ENCODE results near the gene MAJIN. TPM values are rescaled to one million over a fixed set of nuclear protein-coding genes. Genes with fewer than 3 reads are reported as not detected.

Gene MAJIN
- total RNA-seq, 1 experiment from 2014 or later, result not detected

GRCh38 chr11:64919627-64920026, 52.3 kb downstream of the MAJIN start:
- Histone ChIP-seq H3K4me3 (ENCODE audit: low read depth, low read length, poor library complexity, severe bottlenecking) (no peak overlapping the region), H3K27ac (ENCODE audit: low read depth, low read length, poor library complexity, severe bottlenecking) (no peak overlapping the region), H3K9me3 (ENCODE audit: low read depth, low read length, poor library complexity, severe bottlenecking) (no peaks in the 10 kb centered on the region), H3K27me3 (replicated peaks; ENCODE audit: insufficient read depth, low read depth, low read length, poor library complexity) (no peaks in the 10 kb centered on the region), H3K4me1 (ENCODE audit: insufficient read depth, low read length, poor library complexity, severe bottlenecking) (peaks cover 9% of the 10 kb centered on the region), H3K36me3 (ENCODE audit: insufficient read depth, low read length, poor library complexity, severe bottlenecking) (no peaks in the 10 kb centered on the region)
- POLR2A ChIA-PET (ENCODE audit: low non-redundant PET), result no interaction called here
- no TSS peak for BruUV-seq (replicated peaks)
- CTCF ChIA-PET, result interaction anchor here (0.7 kb wide), 1 partner anchor 32 kb away, joined by 5 read pairs; no protein-coding TSS in a partner anchor
- intact Hi-C loops (cut with micrococcal nuclease; ENCODE audit: unreplicated experiment), result no loop called here
- TF ChIP-seq EZH2 (IDR thresholded peaks at IDR 0.05; ENCODE audit: borderline replicate concordance, low read depth, low read length, poor library complexity, severe bottlenecking) (no peak), CTCF (conservative IDR thresholded peaks at IDR 0.05; ENCODE audit: low read depth, low read length) (no peak)
- DNase-seq (ENCODE audit: low spot score), result no peak

GRCh38 chr11:64918017-64918416, 53.9 kb downstream of the MAJIN start:
- H3K27ac ChIP-seq (ENCODE audit: low read depth, low read length, poor library complexity, severe bottlenecking), result peak overlapping the region; percentile 72
- H3K4me3 ChIP-seq (ENCODE audit: low read depth, low read length, poor library complexity, severe bottlenecking), result peak overlapping the region; percentile 76
- H3K36me3 ChIP-seq (ENCODE audit: insufficient read depth, low read length, poor library complexity, severe bottlenecking), result no peaks in the 10 kb centered on the region
- peaks cover 6% of the 10 kb centered on the region for H3K4me1 ChIP-seq (ENCODE audit: insufficient read depth, low read length, poor library complexity, severe bottlenecking)
- no TSS peak for BruUV-seq (replicated peaks)
- no peaks in the 10 kb centered on the region for H3K9me3 ChIP-seq (ENCODE audit: low read depth, low read length, poor library complexity, severe bottlenecking)
- intact Hi-C loops (cut with micrococcal nuclease; ENCODE audit: unreplicated experiment), result no loop called here
- DNase-seq (ENCODE audit: low spot score), result peak; percentile 57
- H3K27me3 ChIP-seq (replicated peaks; ENCODE audit: insufficient read depth, low read depth, low read length, poor library complexity), result no peaks in the 10 kb centered on the region
- TF ChIP-seq CTCF (conservative IDR thresholded peaks at IDR 0.05; ENCODE audit: low read depth, low read length), result peak; percentile 28; the same call in 1 of the 2 replicates
- TF ChIP-seq EZH2 (IDR thresholded peaks at IDR 0.05; ENCODE audit: borderline replicate concordance, low read depth, low read length, poor library complexity, severe bottlenecking), result no peak
- POLR2A ChIA-PET (ENCODE audit: low non-redundant PET), result no interaction called here
- CTCF ChIA-PET, result no interaction called here

GRCh38 chr11:64917663-64917995, 54.3 kb downstream of the MAJIN start:
- TSS peak; percentile 92 for BruUV-seq (replicated peaks)
- H3K4me3 ChIP-seq (ENCODE audit: low read depth, low read length, poor library complexity, severe bottlenecking), result peak overlapping the region; percentile 76
- peak overlapping the region; percentile 72 for H3K27ac ChIP-seq (ENCODE audit: low read depth, low read length, poor library complexity, severe bottlenecking)
- intact Hi-C loops (cut with micrococcal nuclease; ENCODE audit: unreplicated experiment), result no loop called here
- H3K9me3 ChIP-seq (ENCODE audit: low read depth, low read length, poor library complexity, severe bottlenecking), result no peaks in the 10 kb centered on the region
- no peaks in the 10 kb centered on the region for H3K36me3 ChIP-seq (ENCODE audit: insufficient read depth, low read length, poor library complexity, severe bottlenecking)
- H3K4me1 ChIP-seq (ENCODE audit: insufficient read depth, low read length, poor library complexity, severe bottlenecking), result peaks cover 6% of the 10 kb centered on the region
- TF ChIP-seq CTCF (conservative IDR thresholded peaks at IDR 0.05; ENCODE audit: low read depth, low read length) (no peak), EZH2 (IDR thresholded peaks at IDR 0.05; ENCODE audit: borderline replicate concordance, low read depth, low read length, poor library complexity, severe bottlenecking) (no peak)
- DNase-seq (ENCODE audit: low spot score), result no peak
- POLR2A ChIA-PET (ENCODE audit: low non-redundant PET), result no interaction called here
- no peaks in the 10 kb centered on the region for H3K27me3 ChIP-seq (replicated peaks; ENCODE audit: insufficient read depth, low read depth, low read length, poor library complexity)
- CTCF ChIA-PET, result no interaction called here
